Measurements from ENCODE around the gene INS. TPM values are rescaled to one million over a fixed set of nuclear protein-coding genes. Genes with fewer than 3 reads are reported as not detected.

Gene INS
- total and polyA plus RNA-seq, 11 donors = 0.67 to 1.8 TPM; not detected in 9

- H3K4me1 ChIP-seq = peaks cover 0 to 7% (median 0%) of the 10 kb centered on the region in 12 donors
- intact Hi-C loops (cut with DNase I) = no loop called here
- H3K27me3 ChIP-seq = peaks cover 0 to 27% (median 10%) of the 10 kb centered on the region in 9 donors
- H3K27ac ChIP-seq = no peak overlapping the region
- peak in 2 of 5 donors; percentile 2 to 42 for DNase-seq
- peaks cover 0 to 12% (median 0%) of the 10 kb centered on the region in 9 donors for H3K36me3 ChIP-seq
- 81 to 90% (median 86%) methylated on average over 17 to 18 of the region's 18 CpGs for WGBS, 4 donors
- peak in 1 of 4 donors; percentile 6 for ATAC-seq
- no peak overlapping the region for H3K4me3 ChIP-seq
- TF ChIP-seq CTCF (IDR thresholded peaks at IDR 0.05) = no peak
- TF ChIP-seq POLR2A (IDR thresholded peaks at IDR 0.05) = no peak
- H3K9me3 ChIP-seq = no peaks in the 10 kb centered on the region
Measured at GRCh38 chr11:2130881-2131352, 30.1 kb downstream of the INS start.

GRCh38 chr11:2129699-2130366 is 31.2 kb downstream of the INS start:
- no peaks in the 10 kb centered on the region for H3K9me3 ChIP-seq
- H3K27me3 ChIP-seq = peaks cover 0 to 21% (median 10%) of the 10 kb centered on the region in 9 donors
- H3K4me3 ChIP-seq = no peak overlapping the region
- H3K4me1 ChIP-seq = no peaks in the 10 kb centered on the region
- intact Hi-C loops (cut with DNase I) = no loop called here
- no peak overlapping the region for H3K27ac ChIP-seq
- WGBS, 4 donors = 86 to 94% (median 90%) methylated on average over 16 to 25 of the region's 25 CpGs
- peaks cover 0 to 12% (median 0%) of the 10 kb centered on the region in 9 donors for H3K36me3 ChIP-seq
- DNase-seq (peak in 2 of 5 donors; percentile 10 to 54), ATAC-seq (no peak)
- TF ChIP-seq POLR2A (IDR thresholded peaks at IDR 0.05) = no peak

DNA sequence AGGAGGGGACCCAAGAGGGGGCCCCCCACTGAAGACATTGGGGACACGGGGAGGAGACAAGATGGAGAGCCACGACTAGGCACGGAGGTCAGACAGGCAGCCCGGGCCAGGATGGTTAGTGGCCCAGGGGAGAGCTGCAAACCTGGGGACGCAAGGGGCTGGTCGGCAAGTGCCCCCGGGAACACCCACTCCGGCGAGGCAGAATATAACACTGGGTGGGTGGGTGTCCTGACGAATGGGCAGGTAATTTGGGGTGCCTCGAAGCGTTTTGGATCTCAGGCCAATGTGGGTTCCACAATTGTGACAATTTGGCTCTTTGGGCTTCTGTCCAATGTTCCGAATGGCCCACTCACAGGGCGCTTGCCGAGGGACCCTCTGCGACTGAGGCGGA is 31.7 kb downstream of the INS start:
- peaks cover 0 to 16% (median 6%) of the 10 kb centered on the region in 9 donors for H3K27me3 ChIP-seq
- TF ChIP-seq CTCF (IDR thresholded peaks at IDR 0.05) = no peak
- TF ChIP-seq POLR2A (IDR thresholded peaks at IDR 0.05) = no peak
- H3K36me3 ChIP-seq = peaks cover 0 to 12% (median 0%) of the 10 kb centered on the region in 9 donors
- no peak overlapping the region for H3K4me3 ChIP-seq
- no peaks in the 10 kb centered on the region for H3K9me3 ChIP-seq
- WGBS, 4 donors = 90 to 92% (median 90%) methylated on average over 15 to 17 of the region's 17 CpGs
- DNase-seq = peak in 2 of 5 donors; percentile 17 to 59
- H3K4me1 ChIP-seq = no peaks in the 10 kb centered on the region
- intact Hi-C loops (cut with DNase I) = no loop called here
- no peak for ATAC-seq
- H3K27ac ChIP-seq = no peak overlapping the region

GRCh38 chr11:2128511-2129307 is 32.3 kb downstream of the INS start:
- Histone ChIP-seq H3K4me3 (no peak overlapping the region), H3K36me3 (peaks cover 0 to 7% (median 0%) of the 10 kb centered on the region in 9 donors), H3K27me3 (peaks cover 0 to 12% (median 0%) of the 10 kb centered on the region in 9 donors), H3K4me1 (no peaks in the 10 kb centered on the region), H3K27ac (no peak overlapping the region), H3K9me3 (no peaks in the 10 kb centered on the region)
- peak in 1 of 5 donors; percentile 28 for DNase-seq
- intact Hi-C loops (cut with DNase I) = no loop called here
- no peak for TF ChIP-seq CTCF (IDR thresholded peaks at IDR 0.05)
- no peak for TF ChIP-seq POLR2A (IDR thresholded peaks at IDR 0.05)
- WGBS, 4 donors = 82 to 86% (median 82%) methylated on average over 11 to 12 of the region's 12 CpGs
- ATAC-seq = peak in 1 of 4 donors; percentile 27
